DOHH2 (cell line): ENCODE measurements around the gene ALDH5A1.

Experiments
- CTCF ChIP-seq: fragments of 200-600 bp; sonication (generic); IDR thresholded peaks from one replicate; pipeline ENCODE4 v1.5.1; 2014; ENCODE audit warnings: antibody characterized with exemption, mild to moderate bottlenecking, low read depth, low read length; ENCODE audit not compliant: poor library complexity, severe bottlenecking
- EZH2phosphoT487 ChIP-seq: fragments of 200-600 bp; sonication (generic); IDR thresholded peaks from 2 replicates; pipeline ENCODE4 v1.6.1; 2017; ENCODE audit warnings: borderline replicate concordance, mild to moderate bottlenecking, antibody characterized with exemption, low read length, moderate library complexity, mixed read lengths

- no peak for TF ChIP-seq CTCF
- no peak for TF ChIP-seq EZH2phosphoT487
Measured at GRCh38 chr6:24464253-24465038, 30.3 kb upstream of the ALDH5A1 start.
